Cardiac septum (tissue), 1 donor: ENCODE results near the gene NR3C2. TPM values are rescaled to one million over a fixed set of nuclear protein-coding genes. Genes with fewer than 3 reads are reported as not detected.
"Not testable (repeated sequence)": the region's sequence is repeated elsewhere in the genome, so short reads cannot be mapped to it uniquely, and the experiment has no call there.

Experiments
- DNase-seq: peaks from one replicate; pipeline ENCODE4 v3.0.0-alpha.2; 2020; ENCODE audit warnings: low spot score
- intact Hi-C: fragments of 100-400 bp; cut with DNase I; formaldehyde crosslinking; loops from one replicate; pipeline ENCODE4 v1.14.0; 2022
- total RNA-seq: library from RNA; stranded (reverse); fragmentation: NEBNext Ultra II Directional; extraction: Animal tissue kit (Norgen Biotek cat#: 25700); gene quantifications from one replicate; pipeline ENCODE4 v1.2.1, GENCODE V29; 2021
- donor health status: DM: no; HTN: no; CAD: no.

NR3C2 gene
- total RNA-seq, 1 donor from 2014 or later = 17.3 TPM

GRCh38 chr4:148204171-148204570, 238.0 kb downstream of the NR3C2 start:
- intact Hi-C loops = no loop called here
- no peak for DNase-seq

GRCh38 chr4:148203056-148203898, 238.9 kb downstream of the NR3C2 start:
- no peak for DNase-seq
- intact Hi-C loops = no loop called here

GRCh38 chr4:148200960-148201359, 241.3 kb downstream of the NR3C2 start:
- intact Hi-C loops = no loop called here
- DNase-seq = no peak

- no peak for DNase-seq
- intact Hi-C loops = no loop called here
Observed at GRCh38 chr4:148196164-148196563, 246.1 kb downstream of the NR3C2 start.

GRCh38 chr4:148192526-148192925, 249.7 kb downstream of the NR3C2 start:
- no peak for DNase-seq
- intact Hi-C loops = no loop called here

- DNase-seq, intact Hi-C loops: not testable (repeated sequence)
Observed at GRCh38 chr4:148187454-148188222, 254.6 kb downstream of the NR3C2 start.

GRCh38 chr4:148184922-148185321, 257.3 kb downstream of the NR3C2 start:
- no peak for DNase-seq
- intact Hi-C loops = no loop called here

- DNase-seq = no peak
- intact Hi-C loops = no loop called here
Observed at GRCh38 chr4:148182230-148182911, 259.8 kb downstream of the NR3C2 start.

- no peak for DNase-seq
- intact Hi-C loops = no loop called here
Observed at GRCh38 chr4:148173397-148174017, 268.7 kb downstream of the NR3C2 start.

- intact Hi-C loops = no loop called here
- DNase-seq = no peak
Observed at GRCh38 chr4:148171596-148171995, 270.6 kb downstream of the NR3C2 start.

GRCh38 chr4:148170408-148171365, 271.5 kb downstream of the NR3C2 start:
- intact Hi-C loops = no loop called here
- DNase-seq = no peak

- intact Hi-C loops = no loop called here
- no peak for DNase-seq
Observed at GRCh38 chr4:148166132-148166591, 276.1 kb downstream of the NR3C2 start.

- DNase-seq = no peak
- intact Hi-C loops = loop anchor here (5.0 kb wide), 1 partner anchor 278 kb away; the partner anchor contains the start of gene NR3C2
Observed at GRCh38 chr4:148164557-148164956, 277.7 kb downstream of the NR3C2 start.

- DNase-seq = no peak
- intact Hi-C loops = loop anchor here (5.0 kb wide), 1 partner anchor 279 kb away; the partner anchor contains the start of gene NR3C2
Observed at GRCh38 chr4:148162991-148163390, 279.2 kb downstream of the NR3C2 start.

GRCh38 chr4:148162519-148162918, 279.7 kb downstream of the NR3C2 start:
- intact Hi-C loops = loop anchor here (5.0 kb wide), 1 partner anchor 280 kb away; the partner anchor contains the start of gene NR3C2
- no peak for DNase-seq

GRCh38 chr4:148161601-148162000, 280.6 kb downstream of the NR3C2 start:
- no peak for DNase-seq
- intact Hi-C loops = loop anchor here (5.0 kb wide), 1 partner anchor 281 kb away; the partner anchor contains the start of gene NR3C2

GRCh38 chr4:148159793-148160192, 282.4 kb downstream of the NR3C2 start:
- DNase-seq = no peak
- intact Hi-C loops = loop anchor here (5.0 kb wide), 1 partner anchor 283 kb away; the partner anchor contains the start of gene NR3C2

- intact Hi-C loops = no loop called here
- no peak for DNase-seq
Observed at GRCh38 chr4:148154769-148155168, 287.4 kb downstream of the NR3C2 start.
